Ishikawa (cell line): ENCODE measurements around the gene MYO1B.

Source experiments
- CREB1 ChIP-seq: IDR thresholded peaks from 2 replicates; pipeline ENCODE4 v1.6.1; 2012; ENCODE audit warnings: low read depth
- EP300 ChIP-seq: IDR thresholded peaks from 2 replicates; pipeline ENCODE4 v1.6.1; 2012; ENCODE audit warnings: borderline replicate concordance
- FOXM1 ChIP-seq: IDR thresholded peaks from 2 replicates; pipeline ENCODE4 v1.6.1; 2012; ENCODE audit warnings: low read depth, borderline replicate concordance
- RAD21 ChIP-seq: IDR thresholded peaks from 2 replicates; pipeline ENCODE4 v1.6.1; 2012; ENCODE audit warnings: low read depth
- REST ChIP-seq: IDR thresholded peaks from 2 replicates; pipeline ENCODE4 v1.6.1; 2012; ENCODE audit warnings: low read depth, mild to moderate bottlenecking
- YY1 ChIP-seq: IDR thresholded peaks from 2 replicates; pipeline ENCODE4 v1.6.1; 2012; ENCODE audit warnings: low read depth

DNA sequence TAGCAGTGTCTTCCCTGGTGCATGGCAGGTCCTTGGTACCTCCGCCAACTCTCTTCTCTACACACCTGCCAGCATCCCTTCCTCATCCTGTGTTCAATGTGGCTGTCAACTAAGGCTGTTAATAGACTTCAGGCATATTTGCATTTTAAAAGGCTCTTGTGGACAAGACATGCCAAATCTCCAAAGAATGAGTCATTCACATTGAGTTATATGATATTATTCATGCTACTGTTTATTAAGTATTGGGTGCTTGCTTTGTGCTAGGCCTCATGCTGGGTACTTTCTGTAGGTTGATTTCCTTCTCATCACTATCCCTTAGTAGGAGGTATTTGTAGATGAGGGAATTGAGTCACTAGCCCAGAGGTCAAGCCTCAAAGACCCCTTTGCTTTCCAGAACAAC lies 5.2 kb downstream of the MYO1B start:
- TF ChIP-seq YY1 (no peak), CREB1 (no peak), FOXM1 (no peak), RAD21 (no peak), REST (no peak), EP300 (no peak)
